ENCODE results near the gene TRIM32.

Gene TRIM32

DNA sequence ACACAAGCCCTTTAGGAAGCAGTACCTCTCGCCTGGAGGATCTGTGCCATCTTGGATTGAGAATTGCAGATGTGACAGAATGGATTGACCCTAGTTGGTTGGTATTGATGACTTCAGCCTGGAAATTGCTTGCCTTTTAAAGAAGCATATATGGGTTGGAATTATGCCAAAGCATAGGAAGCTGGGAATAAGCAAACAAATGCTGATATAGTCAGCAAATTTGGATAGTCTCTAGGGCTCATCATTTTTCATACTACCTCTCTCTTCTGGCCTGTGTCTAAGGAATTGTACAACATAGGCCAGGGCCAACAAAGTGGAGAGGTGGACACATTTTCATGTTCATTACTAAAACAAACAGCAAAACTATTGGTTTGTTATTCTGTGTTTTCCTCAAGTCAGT, 13.2 kb downstream of the TRIM32 start:
- CTCF ChIA-PET = no interaction called here
- DNase-seq (ENCODE audit: low read depth, low spot score) = no peak
- POLR2A ChIA-PET = no interaction called here
- TF ChIP-seq, protein P1, sequence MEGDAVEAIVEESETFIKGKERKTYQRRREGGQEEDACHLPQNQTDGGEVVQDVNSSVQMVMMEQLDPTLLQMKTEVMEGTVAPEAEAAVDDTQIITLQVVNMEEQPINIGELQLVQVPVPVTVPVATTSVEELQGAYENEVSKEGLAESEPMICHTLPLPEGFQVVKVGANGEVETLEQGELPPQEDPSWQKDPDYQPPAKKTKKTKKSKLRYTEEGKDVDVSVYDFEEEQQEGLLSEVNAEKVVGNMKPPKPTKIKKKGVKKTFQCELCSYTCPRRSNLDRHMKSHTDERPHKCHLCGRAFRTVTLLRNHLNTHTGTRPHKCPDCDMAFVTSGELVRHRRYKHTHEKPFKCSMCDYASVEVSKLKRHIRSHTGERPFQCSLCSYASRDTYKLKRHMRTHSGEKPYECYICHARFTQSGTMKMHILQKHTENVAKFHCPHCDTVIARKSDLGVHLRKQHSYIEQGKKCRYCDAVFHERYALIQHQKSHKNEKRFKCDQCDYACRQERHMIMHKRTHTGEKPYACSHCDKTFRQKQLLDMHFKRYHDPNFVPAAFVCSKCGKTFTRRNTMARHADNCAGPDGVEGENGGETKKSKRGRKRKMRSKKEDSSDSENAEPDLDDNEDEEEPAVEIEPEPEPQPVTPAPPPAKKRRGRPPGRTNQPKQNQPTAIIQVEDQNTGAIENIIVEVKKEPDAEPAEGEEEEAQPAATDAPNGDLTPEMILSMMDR (IDR thresholded peaks at IDR 0.05; ENCODE audit: insufficient read depth, low read length, missing control alignments) = no peak
- no peak overlapping the region for H3K4me3 ChIP-seq (ENCODE audit: low read depth, low read length)

DNA sequence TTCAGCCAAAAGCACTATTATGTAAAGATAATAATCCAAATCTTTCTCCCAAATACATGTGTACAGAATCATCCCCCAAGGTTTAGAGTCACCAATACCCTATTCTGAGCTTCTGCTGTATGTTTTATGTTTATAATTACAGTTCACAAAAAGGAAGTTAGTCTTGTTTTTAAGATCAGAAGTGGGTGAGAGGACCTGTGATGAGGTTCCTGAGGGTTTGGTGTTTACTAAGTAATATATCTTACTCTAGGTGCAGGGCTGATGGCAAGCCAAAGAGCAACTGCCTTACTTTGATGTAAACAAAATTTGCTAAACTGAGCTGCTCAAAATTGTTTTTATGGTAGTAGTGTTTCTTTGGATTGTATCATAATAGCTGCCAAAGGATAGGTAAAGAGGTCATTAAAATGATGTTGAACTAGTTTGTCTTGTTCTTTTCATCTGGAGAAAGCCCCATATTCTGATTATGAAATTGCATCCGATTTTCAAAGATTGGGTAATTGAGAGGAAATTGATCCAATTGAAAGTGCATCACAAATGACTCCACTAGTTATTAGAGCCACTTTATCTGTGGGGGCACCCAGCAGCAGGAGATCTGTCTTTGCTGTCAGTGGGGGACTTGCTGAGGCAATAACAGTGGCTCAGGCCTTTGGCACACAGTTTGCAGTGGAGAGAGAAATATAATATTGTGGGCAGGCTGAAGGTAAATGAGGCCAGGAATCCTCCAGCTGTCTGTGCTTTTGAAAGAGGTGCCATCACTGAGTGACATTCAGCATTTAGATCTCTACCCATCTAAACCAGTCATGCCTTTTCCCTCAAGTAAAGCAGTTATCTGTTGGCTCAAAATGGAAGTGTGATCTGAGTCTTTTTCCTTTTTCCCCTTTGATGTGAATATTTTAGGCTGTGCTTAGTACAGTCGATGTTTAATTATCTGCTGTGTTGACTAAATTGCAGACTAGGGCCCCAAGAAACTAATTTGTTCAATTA, 14.1 kb downstream of the TRIM32 start:
- CTCF ChIA-PET = no interaction called here
- H3K4me3 ChIP-seq (ENCODE audit: low read depth, low read length) = no peak overlapping the region
- TF ChIP-seq, protein P1 (IDR thresholded peaks at IDR 0.05; ENCODE audit: insufficient read depth, low read length, missing control alignments) = no peak
- POLR2A ChIA-PET = no interaction called here
- DNase-seq (ENCODE audit: low read depth, low spot score) = no peak

DNA sequence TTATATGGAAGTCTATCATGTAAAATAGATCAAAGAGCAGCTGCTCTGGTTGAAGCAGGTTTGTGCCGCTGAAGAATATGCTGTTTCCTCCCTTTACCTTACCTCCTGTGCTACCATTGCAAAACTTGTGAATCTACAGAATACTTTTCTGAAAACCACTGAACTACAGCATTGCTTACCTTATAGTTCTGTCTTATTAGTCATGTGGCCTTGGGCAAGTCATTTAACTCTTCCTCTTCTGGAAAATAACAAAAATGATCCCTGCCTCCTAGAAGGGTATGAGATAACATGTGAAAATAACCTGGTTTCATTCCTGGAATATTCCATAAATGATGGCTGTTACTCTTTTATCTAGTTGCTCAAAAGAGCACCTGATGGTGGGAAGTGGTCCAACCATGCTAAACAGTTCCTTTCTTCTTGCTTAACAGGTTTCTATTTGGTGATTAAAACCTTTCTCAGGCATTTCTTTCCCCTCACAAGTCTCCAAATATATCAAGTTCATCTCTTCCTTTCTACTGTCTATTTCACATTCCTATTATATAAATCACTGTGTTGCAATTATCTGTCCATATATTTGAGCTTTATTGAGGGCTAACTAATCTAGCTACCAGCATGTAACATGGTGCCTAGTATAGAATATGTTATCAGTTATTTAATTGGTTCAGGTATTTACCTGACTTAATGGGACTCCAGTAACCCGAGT, 15.0 kb downstream of the TRIM32 start:
- CTCF ChIA-PET = no interaction called here
- POLR2A ChIA-PET = no interaction called here
- TF ChIP-seq, protein P1 (IDR thresholded peaks at IDR 0.05; ENCODE audit: insufficient read depth, low read length, missing control alignments) = no peak
- no peak for DNase-seq (ENCODE audit: low read depth, low spot score)
- H3K4me3 ChIP-seq (ENCODE audit: low read depth, low read length) = no peak overlapping the region

DNA sequence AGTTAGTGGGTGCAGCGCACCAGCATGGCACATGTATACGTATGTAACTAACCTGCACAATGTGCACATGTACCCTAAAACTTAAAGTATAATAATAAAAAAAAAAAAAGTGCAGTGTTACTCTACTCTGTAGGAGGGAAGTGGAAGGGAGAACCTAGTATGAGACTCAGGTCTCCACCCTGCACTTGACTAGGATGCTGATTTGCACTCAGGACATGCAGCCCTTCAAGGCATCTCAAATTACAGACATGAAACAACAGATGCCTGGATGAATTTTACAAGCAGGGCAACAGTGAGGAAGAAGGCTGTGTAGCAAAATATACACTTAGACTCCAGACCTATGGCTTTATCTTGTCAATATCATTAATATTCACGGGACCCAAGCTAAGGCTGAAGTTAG, 16.5 kb downstream of the TRIM32 start:
- no peak overlapping the region for H3K4me3 ChIP-seq (ENCODE audit: low read depth, low read length)
- ChIA-PET POLR2A (no interaction called here), CTCF (no interaction called here)
- TF ChIP-seq, protein P1 (IDR thresholded peaks at IDR 0.05; ENCODE audit: insufficient read depth, low read length, missing control alignments) = no peak
- DNase-seq (ENCODE audit: low read depth, low spot score) = no peak

DNA sequence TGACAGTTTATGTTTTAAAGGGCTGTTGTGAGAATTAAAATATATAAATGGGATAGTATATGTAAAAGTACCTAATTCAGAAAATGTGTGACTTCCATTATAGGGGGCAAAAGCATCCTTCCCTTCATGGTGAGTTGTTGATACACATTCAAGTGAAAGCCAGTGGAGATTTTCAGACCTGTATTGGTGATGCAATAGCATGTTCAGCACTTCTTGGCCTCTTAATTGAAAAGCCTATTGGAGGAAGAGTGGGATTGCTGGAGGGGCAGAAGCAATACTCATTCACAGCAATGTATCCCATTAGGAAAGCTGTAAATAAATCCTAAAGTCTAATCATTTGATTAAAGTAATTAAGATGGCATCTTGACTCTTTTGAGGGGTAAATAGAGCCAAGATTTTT, 17.4 kb downstream of the TRIM32 start:
- ChIA-PET CTCF (no interaction called here), POLR2A (no interaction called here)
- TF ChIP-seq, protein P1 (IDR thresholded peaks at IDR 0.05; ENCODE audit: insufficient read depth, low read length, missing control alignments) = no peak
- H3K4me3 ChIP-seq (ENCODE audit: low read depth, low read length) = no peak overlapping the region
- DNase-seq (ENCODE audit: low read depth, low spot score) = no peak

DNA sequence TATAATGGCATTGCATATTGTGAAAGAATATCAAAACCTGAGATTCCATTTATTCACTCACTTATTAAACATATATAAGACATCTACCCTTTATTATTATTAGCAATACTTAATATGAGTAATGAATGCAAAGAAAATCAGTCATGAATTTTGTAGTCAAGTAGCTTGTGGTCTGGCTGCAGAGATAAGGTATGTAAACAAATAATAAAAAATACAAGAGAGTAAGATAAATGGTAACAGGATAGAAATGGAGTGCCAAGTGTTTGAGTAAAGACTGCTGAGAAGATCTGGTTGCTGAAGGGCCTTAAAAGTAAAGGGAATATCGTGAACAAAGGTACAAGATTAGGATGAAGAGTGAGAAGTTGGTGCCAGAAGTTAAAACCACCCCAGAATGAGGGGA, 18.4 kb downstream of the TRIM32 start:
- no peak for DNase-seq (ENCODE audit: low read depth, low spot score)
- POLR2A ChIA-PET = no interaction called here
- CTCF ChIA-PET = no interaction called here
- no peak overlapping the region for H3K4me3 ChIP-seq (ENCODE audit: low read depth, low read length)
- TF ChIP-seq, protein P1 (IDR thresholded peaks at IDR 0.05; ENCODE audit: insufficient read depth, low read length, missing control alignments) = no peak
